Karpas-422 (cell line): ENCODE results near the gene TMEM74B. TPM values are rescaled to one million over a fixed set of nuclear protein-coding genes. Genes with fewer than 3 reads are reported as not detected.
"Not testable (repeated sequence)": the region's sequence is repeated elsewhere in the genome, so short reads cannot be mapped to it uniquely, and the experiment has no call there.

Experiments
- DNase-seq: peaks from one replicate; pipeline ENCODE4 v3.0.0-alpha.2; 2015
- H2AFZ ChIP-seq: fragments of 200-600 bp; sonication (generic); 2 replicates; pipeline ENCODE4 v1.6.1; 2014; ENCODE audit warnings: antibody characterized with exemption, low read length, mixed read lengths
- H3K27ac ChIP-seq: fragments of 200-600 bp; sonication (generic); 2 replicates; pipeline ENCODE4 v1.5.1; 2014; ENCODE audit warnings: mild to moderate bottlenecking, low read length, moderate library complexity
- H3K27me3 ChIP-seq: fragments of 200-600 bp; sonication (generic); 2 replicates; pipeline ENCODE4 v1.6.1; 2014; ENCODE audit warnings: low read length, mixed read lengths
- H3K36me3 ChIP-seq: fragments of 200-600 bp; sonication (generic); 2 replicates; pipeline ENCODE4 v1.6.1; 2014; ENCODE audit warnings: low read length, mixed read lengths; ENCODE audit not compliant: insufficient read depth
- H3K4me1 ChIP-seq: fragments of 200-600 bp; sonication (generic); 2 replicates; pipeline ENCODE4 v1.6.1; 2014; ENCODE audit warnings: mild to moderate bottlenecking, low read length, mixed read lengths
- H3K4me2 ChIP-seq: fragments of 200-600 bp; sonication (generic); 2 replicates; pipeline ENCODE4 v1.6.1; 2014; ENCODE audit warnings: low read length, low read depth, mild to moderate bottlenecking; ENCODE audit not compliant: poor library complexity, severe bottlenecking
- H3K4me3 ChIP-seq: fragments of 200-600 bp; sonication (generic); 2 replicates; pipeline ENCODE4 v1.5.1; 2014; ENCODE audit warnings: mild to moderate bottlenecking, antibody characterized with exemption, low read length, mixed read lengths
- H3K79me2 ChIP-seq: fragments of 200-600 bp; sonication (generic); 2 replicates; pipeline ENCODE4 v1.6.1; 2014; ENCODE audit warnings: mild to moderate bottlenecking, low read length, mixed read lengths
- H3K9ac ChIP-seq: fragments of 200-600 bp; sonication (generic); 2 replicates; pipeline ENCODE4 v1.6.0; 2014; ENCODE audit warnings: low read length
- H3K9me2 ChIP-seq: fragments of 200-600 bp; sonication (generic), shearing (Covaris generic); replicated peaks from 2 replicates; pipeline ENCODE4 v1.6.0; 2014; ENCODE audit warnings: mild to moderate bottlenecking, low read length, moderate library complexity; ENCODE audit not compliant: insufficient read depth
- H3K9me3 ChIP-seq: fragments of 300-700, 200-600 bp; sonication (generic); 2 replicates; pipeline ENCODE4 v1.6.1; 2014; ENCODE audit warnings: low read length, mixed read lengths
- H4K20me1 ChIP-seq: fragments of 200-600 bp; sonication (generic); 2 replicates; pipeline ENCODE4 v1.6.1; 2014; ENCODE audit warnings: mild to moderate bottlenecking, antibody characterized with exemption, low read length, low read depth; ENCODE audit not compliant: insufficient read depth
- total RNA-seq: library from RNA; depleted of rRNA; stranded (reverse); fragments of >200 nt; shearing (Covaris generic); gene quantifications from 2 replicates; pipeline ENCODE4 v1.2.3, GENCODE V29; 2014; ENCODE audit warnings: low replicate concordance; rRNA removed

TMEM74B gene
- total RNA-seq = not detected in 2 replicates

GRCh38 chr20:1184638-1185315 lies at the start of gene TMEM74B:
TMEM74B (minus strand) TSS chr20:1184981; CDS start chr20:1183801, 1,180 bp downstream.
- H4K20me1 ChIP-seq = no peaks in the 10 kb centered on the region
- H3K4me3 ChIP-seq = no peak within 1 kb of the TSS
- no peaks in the 10 kb centered on the region for H3K36me3 ChIP-seq
- H3K9me3 ChIP-seq = no peaks in the 10 kb centered on the region
- no peak within 1 kb of the TSS for H3K27ac ChIP-seq
- no peaks in the 10 kb centered on the region for H3K4me1 ChIP-seq
- no peak for DNase-seq
- H3K4me2 ChIP-seq = no peak within 1 kb of the TSS
- no peak within 1 kb of the TSS for H3K9ac ChIP-seq
- no peaks in the 10 kb centered on the region for H3K9me2 ChIP-seq
- no peaks in the 10 kb centered on the region for H3K79me2 ChIP-seq
- no peaks in the 10 kb centered on the region for H3K27me3 ChIP-seq
- H2AFZ ChIP-seq = no peak within 1 kb of the TSS

GRCh38 chr20:1232286-1233111 lies 47.7 kb upstream of the TMEM74B start:
- H3K9ac ChIP-seq = no peak overlapping the region
- H2AFZ ChIP-seq = no peak overlapping the region
- H3K27ac ChIP-seq = no peak overlapping the region
- H4K20me1 ChIP-seq = no peaks in the 10 kb centered on the region
- no peaks in the 10 kb centered on the region for H3K9me3 ChIP-seq
- H3K27me3 ChIP-seq = no peaks in the 10 kb centered on the region
- no peaks in the 10 kb centered on the region for H3K36me3 ChIP-seq
- H3K4me2 ChIP-seq = no peak overlapping the region
- H3K4me1 ChIP-seq = no peaks in the 10 kb centered on the region
- no peak overlapping the region for H3K4me3 ChIP-seq
- no peaks in the 10 kb centered on the region for H3K79me2 ChIP-seq
- no peaks in the 10 kb centered on the region for H3K9me2 ChIP-seq
- DNase-seq = no peak

GRCh38 chr20:1229541-1229940 lies 44.8 kb upstream of the TMEM74B start:
- H3K4me3 ChIP-seq = no peak overlapping the region
- H4K20me1 ChIP-seq = no peaks in the 10 kb centered on the region
- H3K27me3 ChIP-seq = no peaks in the 10 kb centered on the region
- DNase-seq = no peak
- no peaks in the 10 kb centered on the region for H3K9me3 ChIP-seq
- no peaks in the 10 kb centered on the region for H3K36me3 ChIP-seq
- H3K27ac ChIP-seq = no peak overlapping the region
- H3K4me2 ChIP-seq = no peak overlapping the region
- H3K79me2 ChIP-seq = no peaks in the 10 kb centered on the region
- no peaks in the 10 kb centered on the region for H3K9me2 ChIP-seq
- no peaks in the 10 kb centered on the region for H3K4me1 ChIP-seq
- no peak overlapping the region for H3K9ac ChIP-seq
- H2AFZ ChIP-seq = no peak overlapping the region

- Histone ChIP-seq H2AFZ (no peak within 1 kb of the TSS), H3K4me1 (no peaks in the 10 kb centered on the region), H3K9ac (no peak within 1 kb of the TSS), H3K36me3 (no peaks in the 10 kb centered on the region), H4K20me1 (no peaks in the 10 kb centered on the region), H3K9me3 (no peaks in the 10 kb centered on the region), H3K9me2 (no peaks in the 10 kb centered on the region), H3K4me3 (no peak within 1 kb of the TSS), H3K79me2 (no peaks in the 10 kb centered on the region), H3K4me2 (no peak within 1 kb of the TSS), H3K27me3 (no peaks in the 10 kb centered on the region), H3K27ac (no peak within 1 kb of the TSS)
- DNase-seq = no peak
Measured at GRCh38 chr20:1225783-1226654, 41.2 kb upstream of the TMEM74B start, which contains the start of gene RAD21L1. RAD21L1 (plus strand) TSS chr20:1226044; CDS start chr20:1228454, 2,410 bp downstream.

GRCh38 chr20:1225263-1225782 lies 40.5 kb upstream of the TMEM74B start:
- Histone ChIP-seq H3K36me3 (no peaks in the 10 kb centered on the region), H3K4me2 (no peak overlapping the region), H3K27ac (no peak overlapping the region), H3K4me1 (no peaks in the 10 kb centered on the region), H3K9ac (no peak overlapping the region), H3K9me3 (no peaks in the 10 kb centered on the region), H4K20me1 (no peaks in the 10 kb centered on the region), H3K4me3 (no peak overlapping the region), H3K79me2 (no peaks in the 10 kb centered on the region), H2AFZ (no peak overlapping the region), H3K27me3 (no peaks in the 10 kb centered on the region), H3K9me2 (no peaks in the 10 kb centered on the region)
- no peak for DNase-seq

GRCh38 chr20:1224205-1224890 lies 39.6 kb upstream of the TMEM74B start:
- Histone ChIP-seq H3K27ac (no peak overlapping the region), H3K79me2 (no peaks in the 10 kb centered on the region), H3K4me3 (no peak overlapping the region), H3K9me3 (no peaks in the 10 kb centered on the region), H3K4me1 (no peaks in the 10 kb centered on the region), H3K9me2 (no peaks in the 10 kb centered on the region), H2AFZ (no peak overlapping the region), H3K27me3 (no peaks in the 10 kb centered on the region), H4K20me1 (no peaks in the 10 kb centered on the region), H3K36me3 (no peaks in the 10 kb centered on the region), H3K9ac (no peak overlapping the region), H3K4me2 (no peak overlapping the region)
- no peak for DNase-seq

- H3K27ac ChIP-seq, H3K9ac ChIP-seq, H2AFZ ChIP-seq, H3K79me2 ChIP-seq, DNase-seq, H3K4me2 ChIP-seq, H3K27me3 ChIP-seq, H3K9me2 ChIP-seq, H3K4me1 ChIP-seq, H3K4me3 ChIP-seq, H3K9me3 ChIP-seq, H3K36me3 ChIP-seq, H4K20me1 ChIP-seq: not testable (repeated sequence)
Measured at GRCh38 chr20:1222750-1223149, 38.0 kb upstream of the TMEM74B start.
